NCI-H526 treated with DMSO at 0.1 percent for 48 hours (cell line): ENCODE measurements around the gene SNX5.

Source experiments
- DNase-seq: peaks from one replicate; lab custom pipeline; 2025; lab: John Stamatoyannopoulos, UW

Gene SNX5

GRCh38 chr20:17940224-17940971 is 28.2 kb downstream of the SNX5 start:
- no peak for DNase-seq

- no peak for DNase-seq
These were observed 28.9 kb downstream of the SNX5 start for GRCh38 chr20:17939622-17940223.

DNA sequence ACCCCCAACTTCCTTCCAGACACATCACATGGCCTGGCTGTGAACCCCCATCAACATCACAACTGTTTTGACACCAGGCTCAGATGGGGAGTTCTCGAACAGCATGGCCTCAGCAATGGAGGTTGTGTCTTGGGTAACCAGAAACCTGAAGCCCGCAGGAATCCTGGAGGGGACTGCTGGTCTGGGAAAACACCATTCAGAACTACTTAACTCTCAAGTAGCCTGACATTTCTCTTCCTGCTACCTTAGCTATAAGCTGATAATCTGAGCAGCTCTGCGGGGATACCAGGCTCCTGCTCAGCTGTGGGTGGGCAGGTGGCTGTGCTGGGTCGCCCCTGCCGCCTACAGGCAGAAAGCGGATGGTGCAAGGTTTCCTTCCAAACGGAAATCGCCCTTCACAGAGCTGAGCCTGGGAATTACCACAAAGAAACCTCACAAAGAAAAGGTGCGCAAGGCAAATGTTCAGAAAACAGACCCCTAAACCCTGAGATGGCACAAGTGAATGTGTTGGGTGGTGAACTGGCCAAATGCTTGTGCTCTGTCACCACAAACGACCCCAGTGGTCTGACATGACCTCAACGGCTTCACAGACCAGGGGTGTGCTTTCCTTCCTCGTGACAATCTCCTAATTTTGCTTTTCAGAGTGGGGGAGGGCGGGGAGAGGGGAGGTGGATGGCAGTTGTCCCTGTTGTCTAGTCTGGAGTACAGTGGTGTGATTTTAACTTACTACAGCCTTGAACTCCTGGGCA is 29.5 kb downstream of the SNX5 start:
- peak; percentile 44 for DNase-seq

- no peak for DNase-seq
These were observed 31.5 kb downstream of the SNX5 start for GRCh38 chr20:17936761-17937732.

- DNase-seq, result no peak
These were observed 32.3 kb downstream of the SNX5 start for GRCh38 chr20:17936286-17936760.

GRCh38 chr20:17935761-17936160 is 32.8 kb downstream of the SNX5 start:
- DNase-seq, result no peak

DNA sequence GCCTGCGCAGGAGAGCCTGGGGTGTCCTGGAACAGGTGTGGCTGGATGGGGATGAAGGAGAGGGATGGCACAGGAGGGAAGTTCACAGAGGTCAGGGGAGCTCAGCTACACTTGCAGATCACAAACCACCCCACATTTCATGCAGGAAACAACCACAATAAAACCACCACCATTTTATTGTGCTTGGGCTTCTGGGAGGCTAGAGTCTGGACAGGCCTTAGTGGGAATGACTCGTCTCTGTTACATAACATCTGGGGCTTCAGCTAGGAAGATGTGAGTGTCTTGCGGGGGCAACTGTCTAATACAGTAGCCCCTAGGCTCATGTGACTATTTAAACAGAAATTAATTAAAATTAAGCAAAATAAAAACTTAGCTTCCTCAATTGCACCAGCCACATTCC is 33.4 kb downstream of the SNX5 start:
- no peak for DNase-seq

DNA sequence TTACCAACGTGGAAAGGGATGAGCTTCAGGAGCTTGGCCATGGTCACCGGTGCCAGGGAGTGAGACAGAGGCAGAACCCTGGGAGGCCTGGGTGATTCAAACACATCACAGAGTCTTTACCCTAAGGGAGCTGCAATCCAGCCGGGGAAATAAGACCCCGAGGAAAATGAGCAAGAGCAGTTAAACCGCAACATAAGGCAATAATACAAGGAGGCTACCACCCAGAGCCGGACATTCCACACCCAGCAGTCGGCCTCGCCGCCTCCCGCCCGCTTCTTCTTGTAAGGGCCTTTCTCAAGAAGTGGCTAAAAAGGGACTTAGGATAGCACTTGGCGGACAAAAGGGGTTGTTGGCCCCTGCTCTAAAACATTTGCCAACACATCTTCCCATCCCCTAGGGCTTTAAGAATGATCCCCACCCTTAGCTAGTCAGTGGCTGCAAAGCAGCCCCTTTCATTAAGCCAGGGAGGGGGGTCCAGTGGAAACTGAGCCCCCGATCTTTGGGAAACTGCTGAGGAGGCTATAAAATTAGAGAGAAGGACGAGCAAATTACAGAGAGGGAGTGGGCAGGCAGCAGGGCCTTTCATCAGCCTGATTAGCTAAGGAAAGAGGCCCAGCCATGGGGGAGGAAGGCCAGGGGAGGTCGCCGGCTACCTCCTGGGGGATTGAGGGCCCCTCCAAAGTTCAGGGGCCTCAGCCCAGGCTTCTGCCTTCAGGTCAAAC is 34.3 kb downstream of the SNX5 start:
- DNase-seq, result no peak

GRCh38 chr20:17933711-17934110 is 34.9 kb downstream of the SNX5 start:
- no peak for DNase-seq

- DNase-seq, result no peak
These were observed 35.5 kb downstream of the SNX5 start for GRCh38 chr20:17933121-17933520.

GRCh38 chr20:17932396-17932795 is 36.2 kb downstream of the SNX5 start:
- DNase-seq, result no peak

- DNase-seq, result no peak
These were observed 37.1 kb downstream of the SNX5 start for GRCh38 chr20:17931513-17931912.

DNA sequence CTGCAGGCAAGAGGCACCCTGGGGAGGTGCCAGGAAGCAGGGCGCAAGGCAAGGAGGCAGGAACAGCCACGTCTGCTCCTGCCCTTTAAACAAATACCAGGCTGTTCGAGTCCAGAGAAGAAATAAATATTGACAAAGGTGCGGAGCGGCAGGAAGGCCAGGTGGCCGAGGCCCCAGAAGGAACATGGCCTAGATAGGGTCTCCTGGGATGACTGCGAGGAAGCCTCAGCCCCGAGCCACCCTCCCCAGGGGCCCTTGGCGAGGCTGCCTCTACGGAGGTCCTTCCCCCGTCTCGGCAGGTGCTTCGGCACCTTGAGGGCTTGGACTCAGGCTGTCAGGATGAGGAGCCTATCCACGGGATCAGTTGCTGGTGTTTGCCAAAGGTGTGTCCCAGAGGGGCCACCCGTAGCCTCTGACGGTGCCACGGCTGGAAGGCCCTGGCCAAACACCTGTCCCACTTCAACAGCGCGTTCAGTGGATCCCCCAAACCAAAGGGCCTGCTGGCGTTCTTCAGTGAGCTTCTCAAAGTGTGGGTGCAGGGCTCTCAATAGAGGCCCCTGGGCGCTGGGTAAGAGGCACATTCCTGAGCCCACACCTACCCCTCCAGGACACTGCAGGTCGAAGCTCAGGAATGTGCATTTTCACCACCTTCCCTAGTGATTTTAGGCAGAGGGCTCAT is 39.8 kb downstream of the SNX5 start:
- no peak for DNase-seq

- DNase-seq, result no peak
These were observed 40.4 kb downstream of the SNX5 start for GRCh38 chr20:17928211-17928611.

DNA sequence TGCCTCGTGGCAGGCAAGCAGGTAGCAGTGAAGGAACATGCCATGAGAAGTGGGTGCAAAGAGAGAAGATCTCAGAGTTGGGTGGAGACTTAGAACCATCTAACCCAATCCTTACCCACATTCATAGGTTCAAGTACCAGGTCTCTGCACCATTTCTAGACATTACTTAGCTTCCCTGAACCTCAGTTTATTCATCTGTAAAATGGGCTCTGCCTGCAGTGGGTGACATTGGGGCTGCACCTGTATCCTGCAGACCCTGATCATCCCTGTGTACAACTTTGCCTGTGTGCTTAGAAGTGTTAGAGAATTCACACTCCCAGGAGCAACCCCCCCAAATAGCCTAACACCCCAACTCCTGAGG is 42.7 kb downstream of the SNX5 start:
- DNase-seq, result no peak

DNA sequence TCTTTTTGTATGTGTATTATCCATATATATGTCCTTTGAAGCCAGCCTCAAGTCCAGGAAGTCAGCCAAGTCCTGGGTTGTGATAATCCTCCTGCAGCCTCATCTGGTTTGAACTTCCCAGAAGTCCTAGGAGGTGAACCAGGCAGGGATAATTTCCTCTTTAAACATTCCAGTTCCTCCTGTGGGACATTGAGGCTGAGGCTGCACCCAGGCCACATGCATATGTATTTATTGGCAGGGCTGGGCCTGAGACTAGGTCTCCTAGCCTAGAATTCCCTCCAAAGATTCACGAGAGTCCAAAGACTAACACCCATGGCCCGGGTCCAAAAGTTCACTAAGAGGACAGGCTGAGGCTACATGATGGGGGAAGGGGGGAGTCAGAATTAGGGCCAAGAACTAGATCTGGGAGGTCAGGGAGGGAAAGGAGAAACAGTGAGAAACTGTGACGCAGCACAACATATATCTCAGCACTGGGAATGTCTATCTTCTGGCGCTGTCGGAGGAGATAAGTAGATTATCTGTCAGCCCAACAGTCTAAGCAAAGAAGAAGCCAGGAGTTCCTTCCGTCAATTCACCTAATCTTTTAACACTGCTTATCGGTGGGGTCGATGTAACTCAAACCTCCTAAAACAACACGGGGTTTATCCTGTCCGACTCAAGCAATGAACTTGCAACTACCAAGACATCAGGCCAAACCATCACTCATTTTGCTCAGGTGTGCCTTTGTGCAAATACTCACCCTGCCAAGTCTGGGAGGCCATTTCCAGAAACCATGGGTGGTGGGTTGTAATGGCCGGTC is 43.3 kb downstream of the SNX5 start:
- no peak for DNase-seq

DNA sequence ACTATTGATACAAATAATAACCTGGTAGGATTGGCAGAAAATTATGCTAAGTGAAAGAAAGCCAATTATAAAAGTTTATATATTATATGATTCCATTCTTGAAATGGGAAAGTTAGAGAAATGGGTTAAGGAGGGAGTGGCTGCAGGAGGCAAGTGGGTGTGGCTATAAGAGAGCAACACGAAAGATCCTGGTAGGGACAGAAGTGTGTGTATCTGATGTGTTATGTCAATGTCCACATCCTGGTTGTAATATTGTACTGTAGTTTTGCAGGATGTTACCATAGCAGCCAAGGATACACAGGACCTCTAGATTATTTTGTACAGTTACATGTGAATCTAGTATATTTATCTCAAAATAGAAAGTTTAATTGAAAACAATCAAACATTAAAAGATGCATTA is 46.8 kb downstream of the SNX5 start:
- no peak for DNase-seq

GRCh38 chr20:17919149-17919548 is 49.4 kb downstream of the SNX5 start:
- DNase-seq, result no peak

- DNase-seq, result no peak
These were observed 50.6 kb downstream of the SNX5 start for GRCh38 chr20:17917832-17918618.
